Measurements from ENCODE around the gene NOS1.

The NOS1 gene

GRCh38 chr12:117350140-117350539 lies 11.3 kb downstream of the NOS1 start:
- no peak overlapping the region for H3K4me3 ChIP-seq (replicated peaks in 1 of 2; ENCODE audit: low read depth in 2 of 2, low read length in 2 of 2)
- TF ChIP-seq, protein P1, sequence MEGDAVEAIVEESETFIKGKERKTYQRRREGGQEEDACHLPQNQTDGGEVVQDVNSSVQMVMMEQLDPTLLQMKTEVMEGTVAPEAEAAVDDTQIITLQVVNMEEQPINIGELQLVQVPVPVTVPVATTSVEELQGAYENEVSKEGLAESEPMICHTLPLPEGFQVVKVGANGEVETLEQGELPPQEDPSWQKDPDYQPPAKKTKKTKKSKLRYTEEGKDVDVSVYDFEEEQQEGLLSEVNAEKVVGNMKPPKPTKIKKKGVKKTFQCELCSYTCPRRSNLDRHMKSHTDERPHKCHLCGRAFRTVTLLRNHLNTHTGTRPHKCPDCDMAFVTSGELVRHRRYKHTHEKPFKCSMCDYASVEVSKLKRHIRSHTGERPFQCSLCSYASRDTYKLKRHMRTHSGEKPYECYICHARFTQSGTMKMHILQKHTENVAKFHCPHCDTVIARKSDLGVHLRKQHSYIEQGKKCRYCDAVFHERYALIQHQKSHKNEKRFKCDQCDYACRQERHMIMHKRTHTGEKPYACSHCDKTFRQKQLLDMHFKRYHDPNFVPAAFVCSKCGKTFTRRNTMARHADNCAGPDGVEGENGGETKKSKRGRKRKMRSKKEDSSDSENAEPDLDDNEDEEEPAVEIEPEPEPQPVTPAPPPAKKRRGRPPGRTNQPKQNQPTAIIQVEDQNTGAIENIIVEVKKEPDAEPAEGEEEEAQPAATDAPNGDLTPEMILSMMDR (IDR thresholded peaks at IDR 0.05; ENCODE audit: low read depth, low read length): no peak
- DNase-seq (ENCODE audit: low read depth in 2 of 2): no peak

DNA sequence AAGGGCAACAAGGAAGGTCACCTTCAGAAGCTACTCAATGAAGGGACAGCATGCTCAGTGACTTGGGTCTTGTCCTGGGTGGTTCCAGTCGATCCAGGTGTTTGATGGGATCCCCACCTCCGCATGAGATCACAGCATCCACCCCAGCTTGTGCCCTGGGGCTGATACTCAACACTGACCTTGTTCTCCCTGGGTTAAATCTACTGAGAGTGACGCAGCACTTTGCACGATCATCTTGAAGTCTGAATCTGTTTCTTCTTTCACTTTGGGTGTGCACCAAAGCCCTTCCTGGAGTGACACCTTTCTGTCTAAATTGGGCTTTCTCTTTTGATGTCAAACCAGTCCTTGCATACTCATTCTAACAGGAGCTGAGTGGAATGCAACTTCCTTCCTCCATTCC lies 13.8 kb downstream of the NOS1 start:
- no peak for DNase-seq (ENCODE audit: low read depth in 2 of 2)
- TF ChIP-seq, protein P1 (IDR thresholded peaks at IDR 0.05; ENCODE audit: low read depth, low read length): no peak
- H3K4me3 ChIP-seq (replicated peaks in 1 of 2; ENCODE audit: low read depth in 2 of 2, low read length in 2 of 2): no peak overlapping the region

DNA sequence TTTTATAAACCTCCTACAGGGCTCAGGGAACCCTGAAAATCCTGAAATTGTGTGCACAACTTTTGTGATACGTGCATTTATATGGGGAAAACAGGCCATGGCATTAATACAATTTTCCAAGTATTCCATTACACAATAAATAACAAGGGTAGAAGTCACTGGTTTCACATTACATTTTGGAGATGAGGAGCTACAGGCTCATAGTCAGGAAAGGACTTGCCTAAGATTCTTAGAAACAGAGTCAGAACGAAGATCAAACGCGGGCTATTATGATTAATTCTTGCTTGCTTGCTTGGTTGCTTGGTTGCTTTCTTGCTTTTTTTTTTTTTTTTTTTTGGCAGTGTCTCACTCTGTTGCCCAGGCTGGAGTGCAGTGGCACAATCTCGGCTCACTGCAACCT lies 16.7 kb downstream of the NOS1 start:
- TF ChIP-seq, protein P1 (IDR thresholded peaks at IDR 0.05; ENCODE audit: low read depth, low read length): no peak

DNA sequence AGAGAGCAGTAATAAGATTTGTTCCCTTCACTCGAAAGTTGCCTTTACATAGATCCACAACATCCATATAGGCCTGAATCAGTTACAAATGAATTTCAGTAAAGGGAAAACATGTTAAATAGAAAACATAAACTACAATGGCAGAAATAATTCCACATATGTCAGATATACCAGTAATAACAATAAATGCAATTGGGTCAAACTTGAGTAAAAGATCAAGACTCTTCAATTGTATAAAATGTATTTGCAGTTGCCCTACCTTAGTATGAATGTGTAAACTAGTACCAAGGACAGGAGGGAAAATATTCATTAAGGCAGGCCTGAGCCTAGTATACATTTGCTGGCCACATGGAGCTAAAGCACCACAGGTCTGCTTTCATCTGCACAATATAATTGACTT lies 17.6 kb downstream of the NOS1 start:
- DNase-seq (ENCODE audit: low read depth in 2 of 2): no peak
- TF ChIP-seq, protein P1 (IDR thresholded peaks at IDR 0.05; ENCODE audit: low read depth, low read length): no peak

More for the DNA sequence above, 16.7 kb downstream of the NOS1 start:
- DNase-seq (ENCODE audit: low read depth in 2 of 2): no peak
- H3K4me3 ChIP-seq (replicated peaks in 1 of 2; ENCODE audit: low read depth in 2 of 2, low read length in 2 of 2): no peak overlapping the region

DNA sequence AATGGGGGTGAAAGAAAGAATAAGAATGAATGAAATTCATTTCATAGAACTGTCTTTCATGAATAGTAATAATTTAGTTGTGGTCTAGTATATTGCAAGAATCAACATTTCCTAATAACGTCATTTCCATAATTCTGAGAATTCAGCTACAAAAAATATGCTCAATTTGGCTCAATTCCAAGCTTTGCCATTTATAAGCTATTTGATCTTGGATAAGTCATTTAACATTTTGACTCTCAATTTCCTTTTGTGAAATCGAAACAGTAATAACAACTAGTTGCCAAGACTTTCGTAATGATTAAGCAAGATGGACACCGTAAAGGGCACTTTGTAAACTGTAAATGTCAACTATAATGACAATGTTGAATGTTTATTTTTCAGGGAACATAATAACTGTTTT lies 18.1 kb downstream of the NOS1 start:
- TF ChIP-seq, protein P1 (IDR thresholded peaks at IDR 0.05; ENCODE audit: low read depth, low read length): no peak
- no peak overlapping the region for H3K4me3 ChIP-seq (replicated peaks in 1 of 2; ENCODE audit: low read depth in 2 of 2, low read length in 2 of 2)
- DNase-seq (ENCODE audit: low read depth in 2 of 2): no peak

More for the DNA sequence above, 17.6 kb downstream of the NOS1 start:
- no peak overlapping the region for H3K4me3 ChIP-seq (replicated peaks in 1 of 2; ENCODE audit: low read depth in 2 of 2, low read length in 2 of 2)

- TF ChIP-seq, protein P1 (IDR thresholded peaks at IDR 0.05; ENCODE audit: low read depth, low read length): no peak
- DNase-seq (ENCODE audit: low read depth in 2 of 2): no peak
- no peak overlapping the region for H3K4me3 ChIP-seq (replicated peaks in 1 of 2; ENCODE audit: low read depth in 2 of 2, low read length in 2 of 2)
Measured at GRCh38 chr12:117342682-117343081, 18.7 kb downstream of the NOS1 start.

DNA sequence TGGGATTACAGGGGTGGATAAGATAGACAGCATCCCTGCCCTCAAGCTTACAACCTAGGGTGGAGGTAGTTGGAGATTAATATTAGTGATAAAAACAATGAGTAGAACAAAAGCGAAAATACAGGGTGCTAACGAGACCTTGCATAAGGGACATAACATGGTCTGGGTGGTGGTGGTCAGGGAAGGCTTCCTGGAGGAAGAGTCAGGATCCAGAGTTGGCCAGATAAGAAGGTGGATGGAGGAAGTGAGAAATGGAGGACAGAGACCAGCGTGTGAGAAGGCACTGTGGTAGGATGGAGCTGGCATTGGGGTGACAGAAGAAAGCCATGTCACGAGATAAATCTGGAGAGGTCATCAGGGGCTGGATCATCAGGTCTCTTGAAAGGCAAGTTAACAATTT lies 19.2 kb downstream of the NOS1 start:
- H3K4me3 ChIP-seq (replicated peaks in 1 of 2; ENCODE audit: low read depth in 2 of 2, low read length in 2 of 2): no peak overlapping the region
- TF ChIP-seq, protein P1 (IDR thresholded peaks at IDR 0.05; ENCODE audit: low read depth, low read length): no peak
- no peak for DNase-seq (ENCODE audit: low read depth in 2 of 2)

Data from cardiac fibroblast (primary cell).